ENCODE data around the gene PITPNM3.

PITPNM3 gene

DNA sequence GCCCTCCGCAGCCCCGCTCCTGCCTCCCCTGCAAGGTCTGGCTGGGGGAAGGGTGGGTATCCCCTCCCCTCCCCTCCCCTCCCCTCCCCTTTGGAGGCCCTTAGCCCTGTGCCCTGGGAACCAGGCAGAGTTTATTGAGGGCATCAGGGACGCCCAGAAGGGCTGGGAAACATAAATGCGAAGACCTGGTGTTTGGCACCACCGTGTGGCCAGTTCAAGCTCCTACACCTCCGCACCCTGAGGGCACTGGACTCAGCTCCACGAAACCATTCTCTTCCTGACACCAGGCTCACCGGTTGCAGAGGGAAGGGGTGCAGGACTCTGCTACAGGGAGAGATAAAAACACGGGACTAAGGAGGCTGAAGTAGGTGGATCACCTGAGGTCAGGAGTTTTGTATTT is 120.4 kb downstream of the PITPNM3 start:
- peak; percentile 51 for DNase-seq

DNA sequence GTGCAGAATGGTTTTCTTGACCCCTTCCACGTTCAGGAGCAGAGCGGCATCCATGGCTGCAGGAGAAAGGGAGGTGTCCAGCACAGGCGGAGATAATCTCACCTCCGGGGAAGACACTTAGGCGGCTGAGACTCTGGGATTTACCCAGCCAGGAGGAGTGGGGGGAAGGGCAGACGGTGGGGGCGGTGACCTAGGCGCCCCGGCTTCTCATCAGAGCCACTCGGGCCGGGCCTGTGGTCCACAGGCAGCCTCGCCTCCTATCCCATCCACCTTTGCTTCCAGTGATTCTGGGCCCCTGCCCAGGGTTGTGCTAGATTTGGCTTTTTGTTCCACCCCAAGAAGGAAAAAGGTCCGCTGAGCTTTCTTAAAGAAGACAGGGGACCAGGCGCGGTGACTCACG is 121.3 kb downstream of the PITPNM3 start, which contains the start of gene AIPL1:
Gene AIPL1 (minus strand): TSS at position 71 of the 400 bp plus-strand sequence. CDS start 17 bp downstream, at position 54.
- no peak for DNase-seq

DNA sequence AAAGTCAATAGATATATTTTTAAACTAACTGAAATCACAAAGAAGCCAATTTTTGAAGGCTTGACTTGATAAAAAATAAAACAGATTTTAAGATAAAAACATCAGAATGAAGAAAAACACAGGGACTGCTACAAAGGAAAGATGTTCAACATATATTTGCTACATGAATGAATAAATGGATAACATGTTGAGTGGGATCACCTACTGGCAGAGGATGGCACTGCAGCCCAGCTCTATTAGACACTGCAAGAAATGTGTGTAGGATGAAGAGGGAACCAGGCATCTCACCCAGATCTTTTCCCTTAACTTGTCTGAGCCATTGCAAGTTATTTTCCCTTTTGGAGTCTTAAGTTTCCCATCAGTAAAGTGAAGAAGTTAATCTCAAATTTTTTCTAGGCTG is 125.6 kb downstream of the PITPNM3 start:
- no peak for DNase-seq

DNA sequence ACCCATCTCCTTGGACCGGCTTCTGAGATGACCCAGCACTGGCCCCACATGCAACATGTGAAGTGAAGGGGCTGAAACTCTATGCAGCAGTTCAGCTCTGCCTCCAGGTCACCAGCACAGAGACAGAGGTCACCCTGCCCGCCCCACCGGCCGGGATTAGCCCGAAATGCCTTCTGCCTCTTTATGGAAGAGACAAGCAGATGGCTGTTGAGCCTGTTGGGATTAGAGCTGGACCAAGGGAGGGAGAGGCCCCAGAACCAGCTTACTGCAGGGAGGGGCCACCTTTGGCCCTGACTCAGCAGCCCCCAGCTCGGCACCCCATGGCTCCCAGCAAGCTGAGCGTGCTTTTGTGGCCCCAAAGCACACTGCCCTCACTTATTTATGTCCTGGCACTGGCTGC is 127.1 kb downstream of the PITPNM3 start:
- no peak for DNase-seq

DNA sequence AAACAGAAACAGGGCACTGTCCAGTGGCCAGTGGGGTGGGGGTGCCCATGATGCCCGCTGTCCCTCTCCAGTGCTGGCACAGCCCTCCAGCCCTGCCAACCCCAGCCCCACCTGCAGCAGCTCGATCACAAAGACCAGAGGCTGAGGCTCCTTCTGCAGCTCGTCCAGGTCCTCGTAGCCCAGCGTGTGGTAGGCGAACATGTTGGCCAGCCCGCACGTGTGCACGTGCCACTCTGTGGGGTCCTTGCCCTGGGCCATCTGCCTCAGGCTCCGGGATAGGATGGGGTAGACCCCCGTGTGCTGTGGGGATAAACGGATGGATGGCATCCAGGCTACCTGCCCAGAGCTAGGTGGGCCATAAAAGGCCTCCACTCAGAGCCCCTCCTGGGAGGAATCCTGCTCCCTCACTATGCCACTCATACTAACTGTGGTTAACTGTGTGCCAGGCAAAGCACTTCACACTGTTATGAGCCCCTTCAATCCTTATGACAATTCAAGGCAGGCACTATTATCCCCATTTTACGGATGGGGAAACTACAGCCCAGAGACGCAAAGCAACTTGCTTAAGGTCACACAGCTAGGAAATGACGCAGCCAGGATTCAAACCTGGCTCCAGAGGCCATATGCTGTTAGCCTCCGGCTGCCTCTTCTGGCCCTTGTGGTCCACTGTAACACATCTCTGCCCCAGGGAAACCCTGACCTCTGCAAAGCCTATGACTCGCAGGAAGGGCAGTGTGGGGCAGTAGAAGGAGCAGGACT is 128.0 kb downstream of the PITPNM3 start:
- no peak for DNase-seq

DNA sequence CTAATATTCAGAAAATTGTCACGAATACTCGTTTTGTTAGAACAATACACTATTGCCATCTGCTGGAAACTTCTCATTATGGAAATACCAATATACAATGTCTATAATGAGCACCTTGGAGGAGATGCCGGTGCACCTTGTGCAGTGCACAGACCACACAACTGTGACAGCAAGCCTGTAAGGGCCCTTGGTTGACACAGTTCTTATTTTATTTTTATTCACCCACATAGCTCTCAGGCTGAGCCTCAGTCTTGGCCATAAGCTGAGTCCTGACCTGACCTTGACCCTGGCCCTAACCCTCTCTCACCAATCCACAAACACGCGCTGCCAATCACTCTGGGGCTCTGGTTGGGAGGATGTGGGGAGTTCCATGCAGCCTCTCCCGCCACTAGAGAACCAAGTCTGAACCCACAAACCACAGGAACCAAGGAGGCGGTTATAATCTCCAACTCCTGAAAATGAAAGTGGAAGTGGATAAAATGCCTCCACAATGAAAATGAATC is 129.0 kb downstream of the PITPNM3 start:
- DNase-seq = no peak

DNA sequence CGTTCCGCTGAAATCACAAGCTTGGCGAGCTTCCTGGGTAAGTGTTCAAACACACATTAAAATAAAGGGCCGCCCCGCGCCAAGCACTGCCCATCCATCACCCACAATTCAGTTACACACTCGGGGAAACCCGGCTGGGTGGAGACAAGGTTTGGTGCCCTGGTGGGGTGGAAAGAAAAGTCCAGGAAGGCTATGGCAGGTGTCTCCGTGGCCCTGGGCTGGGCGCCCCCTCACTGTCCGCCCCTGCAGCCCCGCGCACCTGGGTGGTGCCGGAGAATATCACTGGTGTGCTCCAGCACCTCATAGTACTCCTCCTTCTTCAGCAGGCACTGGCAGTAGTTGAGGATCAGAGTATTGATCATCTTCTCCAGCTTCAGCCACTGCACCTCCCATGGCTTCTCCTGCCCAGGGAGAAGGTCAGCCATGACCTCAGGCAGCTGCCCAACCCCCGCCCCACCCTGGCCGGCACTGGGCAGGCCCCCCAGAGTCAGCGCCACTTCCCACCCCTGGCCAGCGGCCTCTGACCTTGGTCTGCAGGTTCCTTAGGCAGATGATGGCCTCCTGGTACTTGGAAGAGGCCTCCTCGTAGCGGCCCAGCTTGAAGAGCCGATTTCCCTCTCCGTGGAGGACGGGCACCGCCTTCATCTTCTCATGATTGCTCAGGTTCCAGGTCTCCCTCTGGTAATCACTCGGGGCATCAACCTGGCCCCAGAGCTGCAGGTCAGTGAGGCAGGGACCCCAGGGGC is 129.8 kb downstream of the PITPNM3 start:
- no peak for DNase-seq

DNA sequence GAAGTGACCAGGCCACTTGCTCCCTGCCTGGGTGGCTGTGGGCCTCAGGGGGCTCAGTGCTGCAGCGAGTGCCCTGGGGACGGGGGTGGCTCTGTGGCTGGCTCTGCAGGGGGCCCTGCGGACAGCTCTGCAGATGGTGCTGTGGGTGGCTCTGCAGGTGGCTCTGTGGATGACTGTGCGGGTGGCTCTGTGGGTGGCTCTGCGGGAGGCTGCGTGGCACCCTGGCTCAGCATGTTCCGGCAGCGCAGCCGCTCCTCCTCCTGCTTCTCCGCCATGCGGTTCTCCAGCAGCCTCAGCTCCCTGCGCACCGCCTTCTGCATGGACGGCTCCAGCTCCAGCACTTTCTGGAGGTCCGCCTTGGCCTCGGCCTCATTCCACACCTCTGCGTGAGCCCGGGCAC is 130.9 kb downstream of the PITPNM3 start:
- no peak for DNase-seq

DNA sequence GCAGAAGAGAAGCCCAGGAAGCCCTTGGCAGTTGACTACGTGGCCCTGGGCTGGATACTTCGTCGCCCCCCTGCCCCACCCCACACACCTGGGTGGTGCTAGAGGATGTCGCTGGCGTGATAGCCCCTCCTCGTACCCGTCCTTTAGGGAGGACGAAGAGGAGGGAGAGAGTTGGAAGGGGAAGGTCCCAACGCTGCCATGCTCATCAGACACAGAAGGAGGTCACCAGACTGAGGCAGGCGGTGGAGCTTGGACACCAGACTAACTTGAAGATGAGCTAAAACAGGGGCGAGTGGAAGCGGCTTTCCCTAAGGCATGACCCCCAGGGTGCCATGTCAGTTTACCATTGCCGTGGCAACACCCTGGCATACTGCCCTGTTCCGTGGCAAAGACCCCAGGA is 132.4 kb downstream of the PITPNM3 start:
- DNase-seq = no peak

DNA sequence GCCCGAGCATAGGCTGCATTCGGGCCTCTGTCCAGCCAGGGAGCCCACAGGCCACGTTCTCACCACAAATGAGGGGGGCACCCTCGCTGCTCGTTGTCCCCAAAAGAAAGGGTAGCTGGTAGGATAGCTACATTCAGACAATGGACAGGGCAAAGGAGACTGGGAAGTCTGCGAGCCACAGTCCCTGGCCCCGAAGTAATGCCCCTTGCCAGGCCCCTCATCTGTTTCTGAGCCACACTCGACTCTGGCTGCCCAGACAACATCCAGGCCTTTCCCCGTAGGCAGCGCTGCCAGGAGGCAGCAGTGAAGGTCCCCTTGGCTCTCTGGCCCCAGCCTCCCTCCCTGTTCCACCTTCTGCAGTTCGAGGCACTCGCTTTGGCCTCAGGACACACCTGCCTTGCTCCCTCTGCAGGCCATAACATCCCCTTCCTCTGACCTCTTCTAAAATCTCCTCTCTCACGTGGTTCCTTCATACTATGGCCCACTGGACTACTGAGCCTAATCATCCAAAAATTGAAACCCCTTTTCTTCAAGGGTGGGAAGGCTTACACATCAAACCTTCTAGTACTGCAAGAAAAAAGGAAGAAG is 133.6 kb downstream of the PITPNM3 start:
- no peak for DNase-seq

DNA sequence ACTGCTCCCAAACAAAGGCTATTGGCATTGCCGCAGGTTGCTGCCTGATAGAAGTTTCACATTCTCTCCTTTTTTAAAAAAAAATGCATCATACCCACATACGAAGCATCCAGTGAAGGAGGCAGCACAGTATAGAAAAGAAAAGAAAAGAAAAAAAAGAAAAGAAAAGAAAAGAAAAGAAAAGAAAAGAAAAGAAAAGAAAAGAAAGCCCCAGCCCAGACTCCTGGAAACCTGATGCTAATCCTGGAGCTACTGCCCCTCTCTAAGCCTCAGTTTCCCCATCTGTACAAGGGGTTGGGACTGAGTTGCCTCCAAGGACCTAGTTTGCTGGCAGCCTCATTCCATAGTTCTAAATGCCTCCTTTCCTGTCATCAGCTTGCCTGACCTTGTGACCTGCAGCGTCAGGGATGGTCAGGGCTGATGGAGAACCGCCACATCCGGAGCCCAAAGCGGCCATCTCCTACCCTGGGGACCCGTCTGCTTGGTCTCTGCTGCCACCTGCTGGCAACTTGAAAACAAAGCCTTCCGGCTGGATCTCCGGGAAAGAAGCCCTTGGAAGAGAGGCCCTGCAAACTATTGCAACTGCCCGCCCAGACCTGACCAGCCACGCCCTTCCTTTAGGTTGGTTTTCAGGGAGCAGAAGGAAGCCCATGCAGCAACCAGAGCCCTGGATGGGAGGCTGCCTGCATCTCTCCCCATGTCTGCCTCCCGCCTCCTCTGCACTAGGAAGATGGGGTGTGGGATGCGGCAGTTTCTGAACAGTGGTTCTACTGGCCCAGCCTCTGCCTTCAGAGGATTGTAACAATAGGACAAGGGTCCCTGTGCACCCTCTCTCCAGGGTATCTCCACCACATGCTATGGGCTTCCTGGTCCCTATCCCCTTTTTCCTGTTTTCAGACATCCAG is 134.4 kb downstream of the PITPNM3 start:
- DNase-seq = peak; percentile 53

DNA sequence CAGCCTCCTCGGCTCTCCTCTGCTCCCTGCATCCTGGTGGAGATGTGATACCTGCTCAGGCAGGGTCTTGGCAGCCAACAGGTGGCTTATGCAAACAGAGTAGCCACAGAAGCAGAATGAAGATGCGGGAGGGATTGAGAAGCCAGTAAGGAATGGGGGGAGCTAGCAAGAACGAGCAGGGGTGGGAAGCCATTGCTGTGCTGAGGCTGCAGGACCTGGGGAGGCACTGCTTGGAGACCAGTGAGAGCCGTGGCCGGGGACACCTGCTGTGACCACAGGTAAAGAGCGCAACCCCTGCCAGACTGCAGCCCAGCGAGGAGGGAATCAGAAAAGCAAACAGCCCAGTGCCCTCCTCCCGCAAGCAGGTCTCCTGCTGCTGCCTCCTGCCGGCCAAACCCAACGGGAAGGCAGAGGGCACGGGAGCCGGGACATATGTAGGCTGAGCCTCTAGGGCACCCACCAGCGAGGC is 136.1 kb downstream of the PITPNM3 start:
- DNase-seq = no peak

DNA sequence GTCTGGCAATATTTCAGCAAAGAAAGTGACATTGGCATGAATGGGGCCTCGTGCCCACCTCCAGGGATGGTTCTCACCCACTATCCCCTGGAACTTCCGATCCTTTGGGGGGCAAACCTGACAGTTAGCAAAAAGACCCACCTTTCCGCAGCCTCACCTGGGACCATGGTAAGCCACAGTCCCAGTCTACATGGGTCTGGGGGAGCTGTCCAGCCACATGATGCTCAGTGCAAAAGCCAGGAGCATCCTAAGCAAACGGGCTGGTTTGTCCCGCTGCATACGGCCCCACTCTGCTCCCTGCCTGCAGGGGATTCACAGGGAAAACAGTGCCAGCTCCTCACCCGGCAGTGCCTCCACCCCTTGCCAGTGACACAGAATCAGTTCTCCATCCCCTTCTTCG is 140.7 kb downstream of the PITPNM3 start:
- no peak for DNase-seq

DNA sequence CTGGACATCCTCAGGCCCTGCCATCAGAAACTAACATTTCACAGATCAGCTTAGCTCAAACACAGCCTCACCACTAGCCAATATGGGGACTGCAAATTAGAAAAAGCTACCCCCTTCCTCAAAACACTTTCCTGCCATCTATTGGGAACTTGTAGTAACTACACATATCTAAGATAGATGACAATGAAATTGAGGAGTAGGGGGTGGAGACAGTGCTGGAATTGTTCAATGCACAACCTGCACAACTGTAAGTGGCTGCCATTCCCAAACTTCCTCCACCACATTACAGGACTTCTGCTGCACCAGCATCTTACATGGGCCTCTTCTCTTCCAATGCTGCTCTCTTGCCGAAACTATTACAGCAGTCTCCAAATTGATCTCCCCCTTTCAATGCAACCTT is 143.3 kb downstream of the PITPNM3 start:
- DNase-seq = no peak

DNA sequence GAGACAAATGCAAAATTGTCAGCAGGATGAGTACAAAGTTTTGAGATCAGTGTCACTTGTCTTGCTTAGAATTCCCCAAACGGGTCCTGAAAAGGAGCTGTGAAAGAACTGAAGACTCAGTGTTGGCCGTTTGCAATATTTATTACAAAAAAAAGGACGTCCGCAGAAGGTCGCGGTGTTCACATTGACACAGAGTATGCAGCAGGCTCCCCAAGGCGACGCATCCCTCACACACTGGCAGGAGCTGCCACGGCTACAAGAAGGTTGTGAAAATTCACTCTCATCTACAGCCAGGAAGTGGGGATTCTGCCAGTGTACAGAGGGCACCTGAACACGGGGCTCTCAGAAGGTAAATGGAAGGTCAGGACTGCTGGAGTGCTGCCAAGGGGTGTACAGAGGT is 147.6 kb downstream of the PITPNM3 start:
- DNase-seq = no peak

DNA sequence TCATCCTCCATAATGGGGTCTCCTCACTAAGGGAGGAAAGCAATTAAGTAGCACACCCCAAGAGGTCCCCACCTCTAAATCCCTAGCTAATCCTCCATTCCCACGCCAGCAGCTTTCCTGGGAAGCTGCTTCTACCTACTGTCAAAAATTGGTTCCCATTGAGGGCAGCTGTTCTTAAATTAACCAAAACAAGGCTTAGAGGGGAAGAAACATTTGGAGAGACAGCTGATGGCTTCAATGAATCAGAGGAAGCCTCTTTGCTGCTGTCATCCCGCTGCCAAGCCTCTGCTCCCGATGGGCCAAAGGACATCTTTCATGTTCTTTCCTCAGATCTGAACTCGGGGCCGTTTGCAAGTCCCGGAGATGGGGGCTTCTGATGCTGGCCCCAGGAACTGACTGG is 148.1 kb downstream of the PITPNM3 start:
- no peak for DNase-seq

DNA sequence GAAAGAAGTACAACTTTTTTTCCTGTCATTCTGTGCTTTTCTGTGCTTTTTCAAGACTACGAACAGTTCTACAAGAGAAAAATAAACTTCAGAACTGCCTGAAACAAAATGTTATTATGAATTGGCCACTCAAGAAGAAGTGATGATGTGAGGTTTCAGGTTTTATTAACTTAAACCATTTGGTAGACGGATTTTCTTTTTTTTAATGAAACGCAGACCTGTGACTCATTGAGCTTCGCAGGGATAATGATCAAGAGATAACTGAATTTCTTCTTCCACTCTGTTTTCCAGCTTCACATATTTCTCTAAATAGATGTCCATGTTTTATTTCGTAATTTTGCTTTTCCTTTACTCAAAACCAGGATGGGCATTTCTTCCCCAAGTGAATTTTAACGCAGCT is 154.1 kb downstream of the PITPNM3 start:
- DNase-seq = no peak

Data from activated CD4-positive, alpha-beta T cell treated with anti-CD3 and anti-CD28 coated beads for 1 hour (primary cell).